22Rv1 (cell line): ENCODE measurements around the gene CMSS1.
A peak's percentile ranks its signal among the peaks of the same experiment; 100 is the strongest.

Experiments used
- H3K27ac ChIP-seq: fragments of 450-650 bp; 2 replicates; pipeline ENCODE4 v1.5.1; 2017
- ZFX ChIP-seq: fragments of 450-650 bp; IDR thresholded peaks from 2 replicates; pipeline ENCODE4 v1.6.1; 2017; ENCODE audit warnings: antibody characterized with exemption, borderline replicate concordance
- TF ChIP-seq, protein P1 (sequence below): fragments of 450-650 bp; IDR thresholded peaks from 2 replicates; pipeline ENCODE4 v1.5.1; 2017; ENCODE audit warnings: mild to moderate bottlenecking

The CMSS1 gene

GRCh38 chr3:99911433-99911832 is 93.8 kb downstream of the CMSS1 start:
- TF ChIP-seq, protein P1, sequence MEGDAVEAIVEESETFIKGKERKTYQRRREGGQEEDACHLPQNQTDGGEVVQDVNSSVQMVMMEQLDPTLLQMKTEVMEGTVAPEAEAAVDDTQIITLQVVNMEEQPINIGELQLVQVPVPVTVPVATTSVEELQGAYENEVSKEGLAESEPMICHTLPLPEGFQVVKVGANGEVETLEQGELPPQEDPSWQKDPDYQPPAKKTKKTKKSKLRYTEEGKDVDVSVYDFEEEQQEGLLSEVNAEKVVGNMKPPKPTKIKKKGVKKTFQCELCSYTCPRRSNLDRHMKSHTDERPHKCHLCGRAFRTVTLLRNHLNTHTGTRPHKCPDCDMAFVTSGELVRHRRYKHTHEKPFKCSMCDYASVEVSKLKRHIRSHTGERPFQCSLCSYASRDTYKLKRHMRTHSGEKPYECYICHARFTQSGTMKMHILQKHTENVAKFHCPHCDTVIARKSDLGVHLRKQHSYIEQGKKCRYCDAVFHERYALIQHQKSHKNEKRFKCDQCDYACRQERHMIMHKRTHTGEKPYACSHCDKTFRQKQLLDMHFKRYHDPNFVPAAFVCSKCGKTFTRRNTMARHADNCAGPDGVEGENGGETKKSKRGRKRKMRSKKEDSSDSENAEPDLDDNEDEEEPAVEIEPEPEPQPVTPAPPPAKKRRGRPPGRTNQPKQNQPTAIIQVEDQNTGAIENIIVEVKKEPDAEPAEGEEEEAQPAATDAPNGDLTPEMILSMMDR = no peak
- no peak for TF ChIP-seq ZFX
- no peak overlapping the region for H3K27ac ChIP-seq

- H3K27ac ChIP-seq = no peak overlapping the region
- TF ChIP-seq ZFX = no peak
- TF ChIP-seq, protein P1 = no peak
These were observed 98.3 kb downstream of the CMSS1 start for GRCh38 chr3:99915906-99916432.

DNA sequence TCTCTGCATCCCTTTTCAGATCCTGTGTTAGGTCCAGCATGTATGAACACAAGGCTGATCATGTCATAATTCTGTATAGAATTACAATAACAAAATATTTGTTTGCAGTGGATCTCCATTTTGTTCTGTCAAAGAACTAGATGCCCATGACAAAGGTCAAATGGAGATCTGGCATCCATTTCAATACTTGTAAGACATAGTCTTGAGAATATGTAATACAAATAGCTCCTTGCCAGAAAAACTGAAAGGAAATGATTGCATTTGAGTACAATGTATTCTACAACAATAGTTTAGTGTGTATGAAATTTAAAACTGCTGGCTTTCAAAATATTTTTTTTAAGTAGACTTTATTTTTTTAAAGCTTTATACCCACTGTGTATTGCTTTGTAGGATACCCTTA is 101.1 kb downstream of the CMSS1 start:
- no peak for TF ChIP-seq ZFX
- TF ChIP-seq, protein P1 = no peak
- no peak overlapping the region for H3K27ac ChIP-seq

- TF ChIP-seq, protein P1 = no peak
- TF ChIP-seq ZFX = no peak
- no peak overlapping the region for H3K27ac ChIP-seq
These were observed 102.0 kb downstream of the CMSS1 start for GRCh38 chr3:99919694-99920093.

- H3K27ac ChIP-seq = peak overlapping the region; percentile 12; the same call in 1 of the 2 replicates
- TF ChIP-seq, protein P1 = no peak
- TF ChIP-seq ZFX = no peak
These were observed 103.1 kb downstream of the CMSS1 start for GRCh38 chr3:99920481-99921376.

DNA sequence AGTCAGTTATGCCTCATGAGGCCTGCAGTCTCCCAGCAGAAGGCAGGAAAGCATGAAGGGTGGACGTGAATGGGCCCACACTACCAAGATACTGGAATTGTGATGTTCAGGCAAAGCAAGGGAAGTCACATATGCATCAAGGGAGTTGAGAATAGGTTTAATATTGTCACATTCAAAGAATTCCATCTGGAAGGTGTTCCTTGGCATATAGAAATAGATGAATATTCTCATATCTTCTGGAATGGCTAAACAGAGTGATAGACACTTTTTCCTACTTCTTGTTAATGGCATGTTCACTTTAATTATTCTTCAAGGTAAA is 103.7 kb downstream of the CMSS1 start:
- H3K27ac ChIP-seq = peak overlapping the region; percentile 12; the same call in 1 of the 2 replicates
- TF ChIP-seq, protein P1 = no peak
- TF ChIP-seq ZFX = no peak

- H3K27ac ChIP-seq = no peak overlapping the region
These were observed 104.3 kb downstream of the CMSS1 start for GRCh38 chr3:99921986-99922385.

More at GRCh38 chr3:99921986-99922385, 104.3 kb downstream of the CMSS1 start:
- no peak for TF ChIP-seq ZFX
